Renal cortical epithelial cell (primary cell): Measurements from ENCODE around the gene CBL. TPM values are rescaled to one million over a fixed set of nuclear protein-coding genes. Genes with fewer than 3 reads are reported as not detected.
"Not testable (repeated sequence)": the region's sequence is repeated elsewhere in the genome, so short reads cannot be mapped to it uniquely, and the experiment has no call there.

Source experiments
- DNase-seq: peaks from one replicate; pipeline ENCODE4 v3.0.0-alpha.2; 2011; ENCODE audit warnings: low read depth
- total RNA-seq: library from RNA; depleted of rRNA; stranded (reverse); fragments of >200 nt; gene quantifications from 2 replicates; pipeline ENCODE4 v1.2.3, GENCODE V29; 2014

CBL gene
- total RNA-seq, 1 donor from 2014 or later: 22.8 TPM

DNA sequence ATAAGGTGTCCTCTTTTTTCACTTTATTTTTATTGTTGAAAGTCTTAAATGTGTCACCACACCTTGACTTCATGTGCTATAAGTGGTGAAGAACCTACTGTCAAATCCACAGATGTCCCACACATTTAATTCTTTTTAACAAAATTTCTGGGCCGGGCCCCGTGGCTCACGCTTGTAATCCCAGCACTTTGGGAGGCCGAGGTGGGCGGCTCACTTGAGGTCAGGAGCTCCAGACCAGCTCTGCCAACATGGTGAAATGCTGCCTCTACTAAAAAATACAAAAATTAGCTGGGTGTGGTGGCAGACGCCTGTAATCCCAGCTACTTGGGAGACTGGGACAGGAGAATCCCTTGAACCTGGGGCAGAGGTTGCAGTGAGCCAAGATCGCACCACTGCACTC, 3.0 kb downstream of the CBL start:
- no peak for DNase-seq

DNA sequence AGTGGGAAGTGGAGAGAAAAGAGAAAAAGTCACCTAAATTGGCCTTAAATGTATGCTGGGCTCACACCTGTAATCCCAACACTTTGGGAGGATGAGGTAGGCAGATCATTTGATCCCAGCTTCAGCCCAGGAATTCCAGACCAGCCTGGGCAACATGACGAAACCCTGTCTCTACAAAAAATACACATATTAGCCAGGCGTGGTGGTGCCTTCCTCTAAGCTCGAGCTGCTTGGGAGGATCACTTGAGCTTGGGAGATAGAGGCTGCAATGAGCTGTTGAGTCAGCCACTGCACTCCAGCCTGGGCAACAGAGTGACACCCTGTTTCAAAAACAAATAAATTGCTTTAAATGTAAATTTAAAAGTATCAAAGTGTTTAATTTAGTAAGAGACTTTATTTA, 3.9 kb downstream of the CBL start:
- DNase-seq: no peak

DNA sequence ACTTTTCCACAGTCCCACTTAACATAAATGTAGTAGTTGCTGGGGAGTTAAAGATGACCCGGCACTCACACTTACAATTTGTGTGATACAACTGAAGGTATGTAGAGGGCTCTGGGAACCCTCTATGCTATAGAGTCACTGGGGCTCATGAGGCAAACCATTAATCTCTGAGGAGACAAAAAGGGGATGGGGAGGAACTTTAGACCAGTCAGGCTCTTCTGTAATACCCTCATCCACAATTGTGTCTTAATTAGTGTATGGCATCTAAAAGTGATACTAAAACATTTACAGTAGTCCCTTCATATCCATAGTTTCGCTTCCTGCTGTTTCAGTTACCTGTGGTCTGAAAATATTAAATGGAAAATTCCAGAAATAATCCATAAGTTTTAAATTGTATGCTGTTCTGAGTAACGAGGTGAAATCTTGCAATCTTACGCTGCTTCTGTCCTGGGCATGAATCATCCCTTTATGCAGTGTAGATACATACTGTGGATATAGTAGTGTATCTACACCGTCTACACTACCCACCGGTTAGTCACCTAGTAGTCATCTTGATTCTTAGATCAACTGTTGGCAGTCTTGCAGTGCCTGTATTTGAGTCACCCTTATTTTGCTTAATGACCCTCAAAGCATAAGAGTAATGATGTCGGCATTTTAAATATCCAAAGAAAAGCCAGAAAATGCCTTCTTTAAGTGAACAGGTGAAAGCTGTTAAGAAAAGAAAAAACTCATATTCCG, 12.2 kb downstream of the CBL start:
- DNase-seq: peak; percentile 95

DNA sequence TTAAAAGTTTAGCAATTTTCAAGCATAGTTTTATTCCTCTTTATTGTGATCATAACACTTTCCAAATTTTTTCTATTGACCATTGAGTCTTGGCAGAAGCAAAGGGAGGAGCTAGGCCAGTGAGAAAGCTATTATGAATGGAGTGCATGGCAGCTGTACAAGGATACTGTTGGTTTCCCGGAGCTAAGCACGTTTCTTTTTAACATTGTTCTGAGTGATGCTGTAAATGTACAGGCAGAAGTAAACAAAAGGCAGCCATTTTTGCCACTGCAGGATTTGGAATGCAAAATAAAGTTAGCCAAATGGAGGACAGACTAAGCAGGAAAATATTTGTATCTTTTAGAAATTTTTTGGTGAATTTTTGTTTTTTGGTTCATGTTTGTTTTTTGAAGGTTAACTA, 16.2 kb downstream of the CBL start:
- DNase-seq: peak; percentile 26

DNA sequence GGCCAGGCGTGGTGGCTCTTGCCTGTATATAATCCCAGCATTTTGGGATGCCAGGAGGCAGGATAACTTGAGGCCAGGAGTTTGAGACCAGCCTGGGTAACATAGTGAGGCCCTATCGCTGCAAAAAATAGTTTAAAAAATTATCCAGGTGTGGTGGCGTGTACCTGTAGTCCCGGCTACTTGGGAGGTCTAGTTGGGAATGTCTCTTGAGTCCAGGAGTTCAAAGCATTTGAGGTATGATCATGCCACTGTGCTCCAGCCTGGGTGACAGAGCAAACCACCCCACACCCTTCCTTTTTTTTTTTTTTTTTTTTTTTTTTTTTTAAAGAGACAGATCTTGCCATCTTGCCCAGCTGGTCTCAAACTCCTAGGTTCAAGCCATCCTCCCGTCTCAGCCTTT, 16.8 kb downstream of the CBL start:
- no peak for DNase-seq

DNA sequence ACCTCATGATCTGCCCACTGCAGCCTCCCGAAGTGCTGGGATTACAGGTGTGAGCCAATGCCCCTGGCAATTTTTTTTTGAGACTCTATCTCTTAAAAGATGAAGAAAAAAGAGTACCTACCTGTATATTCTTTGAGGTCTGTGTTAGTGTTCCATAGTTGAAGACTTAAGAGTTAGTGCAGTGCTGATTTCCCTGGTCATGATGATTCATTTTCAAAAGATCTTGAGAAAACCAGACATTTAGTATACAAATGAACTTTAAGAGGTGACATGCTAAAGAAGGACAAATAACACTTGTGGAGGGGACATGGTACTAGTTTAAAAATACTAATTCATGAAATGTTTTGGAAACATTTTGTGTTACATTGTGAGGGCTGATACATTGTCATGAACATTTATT, 17.7 kb downstream of the CBL start:
- peak; percentile 55 for DNase-seq

DNA sequence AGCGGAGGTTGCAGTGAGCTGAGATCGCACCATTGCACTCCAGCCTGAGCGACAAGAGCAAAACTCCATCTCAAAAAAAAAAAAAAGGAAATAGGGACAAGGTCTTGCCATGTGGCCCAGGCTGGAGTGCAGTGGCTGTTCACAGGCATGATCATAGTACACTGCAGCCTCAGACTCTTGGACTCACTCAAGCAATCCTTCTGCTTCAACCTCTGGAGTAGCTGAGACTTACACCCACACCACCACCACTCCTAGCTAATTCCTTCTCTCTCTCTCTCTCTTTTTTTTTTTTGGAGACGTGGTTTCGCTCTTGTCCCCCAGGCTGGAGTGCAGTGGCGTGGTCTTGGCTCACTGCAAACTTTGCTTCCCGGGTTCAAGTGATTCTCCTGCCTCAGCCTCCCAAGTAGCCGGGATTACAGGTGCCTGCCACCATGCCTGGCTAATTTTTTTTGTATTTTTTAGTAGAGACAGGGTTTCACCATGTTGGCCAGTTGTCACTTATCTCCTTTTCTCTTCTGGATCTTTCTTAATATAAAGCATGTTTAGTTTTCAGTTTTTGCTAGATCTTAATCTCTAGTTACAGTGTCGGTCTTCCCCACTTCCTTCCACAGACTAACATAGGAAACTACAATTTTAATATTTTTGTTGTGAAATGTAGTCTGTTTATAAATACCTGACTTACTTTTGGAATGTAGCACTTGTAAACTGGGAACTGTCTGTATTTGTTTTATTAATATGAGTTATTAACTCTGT, 22.6 kb downstream of the CBL start:
- not testable (repeated sequence) for DNase-seq

DNA sequence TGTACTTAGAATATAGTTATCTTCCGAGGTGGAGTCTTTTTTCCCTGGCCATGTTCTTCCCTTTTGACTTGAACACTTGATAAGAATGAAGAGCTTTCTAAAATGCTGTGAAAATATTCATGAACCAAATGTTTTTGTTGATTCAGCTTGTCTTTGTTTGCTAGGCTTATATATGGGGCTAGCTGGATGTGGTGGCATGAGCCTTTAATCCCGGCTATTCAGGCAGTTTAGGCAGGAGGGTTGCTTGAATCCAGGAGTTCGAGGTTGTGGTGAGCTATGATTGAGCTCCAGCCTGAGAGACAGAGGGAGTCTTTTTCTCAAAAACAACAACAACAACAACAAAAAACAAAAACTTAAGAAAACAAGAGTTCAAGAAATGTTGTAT, 23.1 kb downstream of the CBL start:
- no peak for DNase-seq

DNA sequence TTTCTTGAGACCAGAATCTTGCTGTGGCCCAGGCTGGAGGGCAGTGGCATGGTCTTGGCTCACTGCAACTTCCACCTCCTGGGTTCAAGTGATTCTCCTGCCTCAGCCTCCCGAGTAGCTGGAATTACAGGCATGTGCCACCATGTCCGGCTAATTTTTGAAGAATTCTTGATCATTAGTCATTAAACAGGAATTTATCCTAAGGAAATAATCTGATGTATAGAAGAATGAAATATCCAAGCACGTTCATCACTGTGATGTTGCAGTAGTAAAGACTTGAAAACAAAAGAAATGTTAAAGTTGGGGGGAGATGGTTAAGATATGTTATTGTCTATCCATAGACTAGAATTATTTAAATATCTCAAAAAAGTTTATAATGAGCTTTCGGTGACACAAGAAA, 23.6 kb downstream of the CBL start:
- no peak for DNase-seq

DNA sequence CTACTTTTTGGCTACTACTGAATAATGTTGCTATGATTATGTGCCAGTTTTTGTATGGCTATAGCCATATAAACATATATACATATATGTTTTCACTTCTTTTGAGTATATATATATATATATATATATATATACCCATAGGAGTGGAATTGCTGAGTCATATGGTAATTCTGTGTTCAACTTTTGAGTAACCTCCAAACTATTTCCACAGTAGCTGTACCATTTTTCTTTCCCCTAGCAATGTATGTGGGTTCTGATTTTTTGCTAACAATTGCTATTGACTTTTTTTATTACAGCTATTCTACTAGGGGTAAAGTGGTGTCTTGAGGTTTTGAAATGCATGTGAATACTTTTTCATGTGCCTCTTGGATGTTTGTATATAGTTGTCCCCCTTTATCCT, 30.4 kb downstream of the CBL start:
- DNase-seq: no peak

DNA sequence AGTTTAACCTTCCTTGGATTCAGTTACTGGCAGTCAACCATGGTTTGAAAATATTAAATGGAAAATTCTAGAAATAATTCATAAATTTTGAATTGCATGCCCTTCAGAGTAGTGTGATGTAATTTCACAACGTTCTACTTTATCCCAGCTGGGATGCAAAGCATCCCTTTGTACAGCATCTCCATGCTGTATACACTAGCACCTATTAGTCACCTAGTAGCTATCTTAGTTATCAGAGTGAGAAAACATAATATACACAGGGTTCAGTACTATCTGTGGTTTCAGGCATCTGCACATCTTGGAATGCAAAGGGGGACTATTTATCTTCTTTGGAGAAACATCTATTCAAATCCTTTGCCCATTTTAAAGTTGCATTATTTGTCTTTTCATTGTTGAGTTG, 30.8 kb downstream of the CBL start:
- no peak for DNase-seq

DNA sequence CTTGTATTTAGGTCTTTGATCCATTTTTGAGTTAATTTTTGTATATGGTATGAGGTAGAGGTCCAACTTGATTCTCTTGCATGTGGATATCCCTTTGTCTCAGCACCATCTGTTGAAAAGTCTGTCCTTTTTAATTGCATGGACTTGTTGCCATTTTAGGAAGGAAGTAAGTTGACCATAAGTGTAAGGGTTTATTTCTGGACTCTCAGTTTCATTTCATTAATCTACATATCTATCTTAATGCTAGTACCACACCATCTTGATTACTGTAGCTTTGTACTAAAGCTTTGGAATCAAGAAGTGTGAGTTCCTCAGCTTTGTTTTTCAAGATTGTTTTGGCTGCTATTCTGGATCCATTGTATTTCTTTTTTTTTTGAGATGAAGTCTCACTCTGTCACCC, 31.4 kb downstream of the CBL start:
- no peak for DNase-seq

DNA sequence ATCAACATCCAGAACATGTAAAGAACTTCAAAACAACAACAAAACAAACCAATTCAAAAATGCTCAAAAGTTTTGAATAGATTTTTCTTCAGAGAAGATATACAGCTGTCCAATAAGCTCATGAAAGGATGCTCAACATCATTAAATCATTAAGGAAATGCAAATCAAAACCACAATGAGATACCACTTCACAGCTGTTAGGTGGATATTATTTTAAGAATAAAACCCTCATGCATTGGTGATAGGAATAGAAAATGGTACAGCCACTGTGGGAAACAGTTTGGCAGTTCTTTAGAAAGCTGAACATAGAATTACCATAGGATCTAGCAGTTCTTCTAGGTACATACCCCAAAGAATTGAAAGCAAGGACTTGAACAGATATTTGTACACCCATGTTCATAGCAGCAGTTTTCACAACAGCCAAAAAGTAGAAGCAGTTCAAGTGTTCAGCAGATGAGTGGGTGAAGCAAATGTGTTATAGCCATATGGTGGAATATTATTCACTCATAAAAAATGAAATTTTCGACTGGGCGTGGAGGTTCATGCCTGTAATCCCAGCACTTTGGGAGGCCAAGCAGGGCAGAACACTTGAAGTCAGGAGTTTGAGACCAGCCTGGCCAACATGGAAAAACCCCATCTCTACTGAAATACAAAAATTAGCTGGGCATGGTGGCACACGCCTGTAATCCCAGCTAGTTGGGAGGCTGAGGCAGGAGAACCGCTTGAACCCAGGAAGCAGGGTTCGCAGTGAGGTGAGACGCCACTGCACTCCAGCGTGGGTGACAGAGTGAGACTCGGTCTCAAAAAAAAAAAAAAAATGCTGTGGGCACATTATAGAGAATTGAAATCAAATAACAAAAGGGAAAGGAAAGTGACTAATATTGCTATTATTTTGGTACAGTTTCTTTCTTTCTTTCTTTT, 42.9 kb downstream of the CBL start:
- DNase-seq: no peak

DNA sequence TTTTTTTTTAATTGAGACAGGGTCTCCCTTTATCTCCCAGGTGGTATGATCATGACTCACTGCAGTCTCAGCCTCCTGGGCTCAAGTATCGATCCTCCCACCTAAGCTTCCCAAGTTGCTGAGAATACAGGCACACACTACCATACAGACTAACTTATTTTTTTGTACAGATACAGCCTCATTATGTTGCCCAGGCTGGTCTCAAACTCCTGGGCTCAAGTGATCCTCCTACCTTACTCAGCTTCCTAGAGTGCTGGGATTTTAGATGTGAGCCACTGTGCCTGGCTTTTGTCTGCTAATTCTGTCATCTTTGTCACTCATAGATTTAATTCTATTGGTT, 43.5 kb downstream of the CBL start:
- no peak for DNase-seq

DNA sequence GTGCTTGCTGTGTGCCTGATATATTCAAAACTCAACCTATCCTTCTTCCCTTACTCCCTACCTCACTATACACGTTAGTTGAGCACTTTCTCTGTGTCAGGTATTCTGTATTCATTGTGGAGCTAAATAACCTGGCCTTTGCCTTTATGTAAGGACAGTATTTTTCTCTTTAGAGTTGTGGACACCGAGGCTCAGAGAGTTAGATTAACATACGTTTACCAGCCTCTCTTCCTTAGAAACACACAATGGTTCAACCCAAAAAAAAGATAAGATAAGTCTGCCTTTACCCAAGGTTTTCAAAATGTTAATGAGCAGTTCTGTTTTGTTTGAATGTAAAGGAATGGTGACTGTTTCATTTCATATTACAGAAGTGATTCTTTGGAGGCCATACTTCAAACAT, 45.0 kb downstream of the CBL start:
- DNase-seq: no peak

DNA sequence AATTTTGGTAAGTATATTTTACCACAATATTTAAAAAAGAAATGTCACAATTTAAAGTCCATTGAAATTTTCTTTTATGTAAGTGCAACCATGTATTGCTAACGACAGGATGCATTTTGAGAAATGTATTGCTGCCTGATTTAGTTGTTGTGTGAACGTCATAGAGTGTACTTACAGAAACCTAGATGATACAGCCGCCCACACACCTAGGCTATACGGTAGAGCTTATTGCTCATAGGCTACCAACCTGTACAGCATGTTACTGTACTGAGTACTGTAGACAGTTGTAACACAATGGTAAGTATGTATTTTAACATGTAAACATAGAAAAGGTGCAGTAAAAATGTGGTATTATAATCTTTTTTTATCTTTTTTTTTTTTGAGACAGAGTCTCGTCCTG, 48.1 kb downstream of the CBL start:
- DNase-seq: no peak

DNA sequence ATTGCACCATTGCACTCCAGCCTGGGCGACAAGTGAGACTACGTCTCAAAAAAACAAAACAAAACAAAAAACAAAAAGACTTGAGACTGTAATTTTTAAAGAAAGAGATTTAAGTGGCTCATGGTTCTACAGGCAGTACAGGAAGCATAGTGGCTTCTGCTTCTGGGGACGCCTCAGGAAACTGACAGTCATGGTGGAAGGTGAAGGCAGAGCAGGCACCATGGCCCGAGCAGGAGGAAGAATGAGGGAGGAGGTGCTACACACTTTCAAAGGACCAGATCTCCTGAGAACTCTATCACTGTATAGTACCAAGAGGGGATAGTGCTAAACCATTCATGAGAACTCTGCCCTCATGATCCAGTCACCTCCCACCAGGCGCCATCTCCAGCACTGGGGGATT, 52.0 kb downstream of the CBL start:
- no peak for DNase-seq

DNA sequence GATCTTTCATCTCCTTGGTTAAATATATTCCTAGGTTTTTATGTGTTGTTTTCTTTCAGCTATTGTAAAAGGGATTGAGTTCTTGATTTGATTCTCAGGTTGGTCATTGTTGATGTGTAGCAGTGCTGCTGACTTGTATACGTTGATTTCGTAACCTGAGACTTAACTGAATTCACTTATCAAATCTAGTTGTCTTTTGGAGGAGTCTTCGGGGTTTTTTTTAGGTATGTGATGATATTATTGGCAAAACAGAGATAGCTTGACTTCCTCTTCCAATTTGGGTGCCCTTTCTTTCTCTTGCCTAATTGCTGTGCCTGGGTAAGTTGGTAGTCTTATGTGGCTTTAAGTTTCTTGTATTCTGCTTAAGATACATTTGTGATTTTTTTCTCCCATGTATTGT, 52.8 kb downstream of the CBL start:
- DNase-seq: no peak

DNA sequence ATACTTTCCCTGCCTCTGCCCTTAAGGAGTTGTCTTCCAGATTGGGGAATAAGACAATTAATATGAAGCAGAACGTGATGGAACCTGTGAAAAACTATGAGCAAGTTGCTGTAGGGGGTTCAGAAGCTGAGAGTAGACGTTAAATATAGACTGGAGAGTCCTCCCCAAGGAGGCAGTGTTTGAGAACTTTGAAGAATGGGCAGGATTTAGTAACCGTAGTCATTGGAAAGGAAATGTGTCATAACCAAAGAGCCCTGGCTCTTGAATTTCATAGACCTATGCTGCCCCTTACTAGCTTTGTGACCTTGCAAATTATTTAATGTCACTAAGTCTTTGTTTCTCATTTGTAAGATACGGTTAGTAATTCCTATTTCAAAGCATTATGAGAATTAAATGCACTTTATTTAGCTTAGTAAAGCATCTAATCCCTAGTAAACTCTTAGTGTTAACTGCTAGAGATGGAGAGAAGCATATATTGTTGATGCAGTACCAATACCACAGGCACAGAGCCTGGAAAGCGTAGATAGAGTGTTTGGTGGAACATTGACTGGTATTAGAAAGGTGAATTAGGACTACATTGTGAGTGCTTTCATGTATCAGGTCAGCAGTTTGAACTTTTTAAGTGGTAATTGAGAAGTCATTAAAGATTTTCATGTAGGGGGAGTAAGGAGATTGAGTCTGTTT, 56.7 kb downstream of the CBL start:
- DNase-seq: peak; percentile 34

DNA sequence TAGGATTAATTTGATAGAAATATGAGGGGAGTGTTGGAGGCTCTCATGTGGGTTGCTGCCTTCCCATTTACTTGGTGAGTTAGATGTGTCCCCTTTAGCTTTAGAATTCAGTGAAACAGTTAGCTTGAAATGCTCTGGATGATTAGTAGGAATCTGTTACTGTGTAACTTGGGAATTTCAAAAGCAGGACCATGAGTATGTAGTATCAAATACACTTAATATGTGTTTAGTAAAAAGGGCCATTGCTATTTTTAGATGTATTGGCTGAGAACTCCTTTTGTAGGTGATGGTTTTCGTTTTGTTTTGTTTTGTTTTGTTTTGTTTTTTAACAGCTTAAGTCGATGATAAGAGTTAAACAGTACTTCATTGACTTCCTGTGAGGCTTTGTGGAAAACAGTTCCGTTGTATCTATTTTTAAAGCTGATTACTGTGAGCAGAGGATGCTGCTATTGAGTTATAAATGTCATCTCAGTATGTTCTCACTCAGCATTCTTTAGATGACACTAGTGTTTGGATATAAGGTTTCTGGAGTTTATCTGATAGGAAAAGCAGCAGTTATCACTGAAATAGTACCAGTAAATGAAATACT, 57.3 kb downstream of the CBL start:
- DNase-seq: peak; percentile 77

DNA sequence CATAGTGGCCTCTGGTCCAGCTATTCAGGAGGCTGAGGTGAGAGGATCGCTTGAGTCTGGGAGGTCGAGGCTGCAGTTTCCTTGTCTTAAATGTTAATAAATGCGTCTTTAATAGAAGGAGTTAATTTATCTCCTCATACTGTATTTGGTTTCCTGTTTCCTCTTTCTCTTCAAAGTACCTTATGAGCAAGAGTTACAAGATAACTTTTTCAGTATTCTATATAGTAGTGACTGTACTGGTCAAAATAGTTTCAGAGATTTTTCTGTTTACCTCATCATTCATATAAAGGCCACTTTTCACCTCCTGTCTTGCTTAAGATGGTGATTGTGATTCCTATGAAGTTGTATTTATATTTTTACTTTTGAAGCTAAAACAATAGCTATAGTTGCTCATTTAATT, 59.9 kb downstream of the CBL start:
- DNase-seq: no peak
